Peyer's patch (tissue), 4 donors: ENCODE measurements around the gene TRDN.

Source experiments
- POLR2A ChIP-seq, 2 donors: fragments of 450-650 bp; IDR thresholded peaks; one replicate each; pipeline ENCODE4 v1.5.1; 2017; ENCODE audit warnings: antibody characterized with exemption in 2 of 2, mild to moderate bottlenecking in 2 of 2, moderate library complexity in 2 of 2
- TF ChIP-seq, protein P1 (sequence below), 6 experiments: fragments of 450-650 bp in 4 of 6; fragments of 200-600 bp in 2 of 6; sonication (generic) in 1 of 6; IDR thresholded peaks; one replicate each; pipeline ENCODE4 v1.5.1; 2017 to 2019; ENCODE audit warnings: antibody characterized with exemption in 6 of 6, mild to moderate bottlenecking in 3 of 6, moderate library complexity in 1 of 6

DNA sequence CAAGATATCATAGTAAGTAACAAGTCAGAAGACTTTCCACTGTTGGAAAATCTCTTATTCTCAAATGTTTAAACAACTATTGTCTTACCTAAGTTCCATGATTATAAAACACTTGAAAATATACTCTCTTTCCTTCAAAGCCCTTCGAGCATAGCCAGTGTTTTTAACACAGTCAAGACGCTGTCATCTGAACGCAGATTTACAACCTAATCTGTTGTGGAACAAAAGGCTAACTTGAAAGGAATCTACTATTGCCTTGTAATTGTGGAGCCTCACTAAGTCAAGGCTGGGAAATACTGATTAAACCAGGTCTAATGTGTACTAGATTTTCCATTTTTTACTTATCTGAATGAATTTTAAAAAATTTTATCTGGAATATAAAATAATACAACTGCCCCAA lies 205.8 kb downstream of the TRDN start:
- no peak for TF ChIP-seq POLR2A (IDR thresholded peaks at IDR 0.05)
- TF ChIP-seq, protein P1, sequence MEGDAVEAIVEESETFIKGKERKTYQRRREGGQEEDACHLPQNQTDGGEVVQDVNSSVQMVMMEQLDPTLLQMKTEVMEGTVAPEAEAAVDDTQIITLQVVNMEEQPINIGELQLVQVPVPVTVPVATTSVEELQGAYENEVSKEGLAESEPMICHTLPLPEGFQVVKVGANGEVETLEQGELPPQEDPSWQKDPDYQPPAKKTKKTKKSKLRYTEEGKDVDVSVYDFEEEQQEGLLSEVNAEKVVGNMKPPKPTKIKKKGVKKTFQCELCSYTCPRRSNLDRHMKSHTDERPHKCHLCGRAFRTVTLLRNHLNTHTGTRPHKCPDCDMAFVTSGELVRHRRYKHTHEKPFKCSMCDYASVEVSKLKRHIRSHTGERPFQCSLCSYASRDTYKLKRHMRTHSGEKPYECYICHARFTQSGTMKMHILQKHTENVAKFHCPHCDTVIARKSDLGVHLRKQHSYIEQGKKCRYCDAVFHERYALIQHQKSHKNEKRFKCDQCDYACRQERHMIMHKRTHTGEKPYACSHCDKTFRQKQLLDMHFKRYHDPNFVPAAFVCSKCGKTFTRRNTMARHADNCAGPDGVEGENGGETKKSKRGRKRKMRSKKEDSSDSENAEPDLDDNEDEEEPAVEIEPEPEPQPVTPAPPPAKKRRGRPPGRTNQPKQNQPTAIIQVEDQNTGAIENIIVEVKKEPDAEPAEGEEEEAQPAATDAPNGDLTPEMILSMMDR (IDR thresholded peaks at IDR 0.05), result no peak
